H1 (cell line): ENCODE results near the gene ZNRF2. TPM values are rescaled to one million over a fixed set of nuclear protein-coding genes. Genes with fewer than 3 reads are reported as not detected.

Source experiments
- HDAC6 ChIP-seq: IDR thresholded peaks from one replicate; pipeline ENCODE4 v1.7.1; 2012; ENCODE audit warnings: low read depth, mild to moderate bottlenecking, inconsistent platforms, low read length, moderate library complexity
- JUND ChIP-seq: IDR thresholded peaks from 2 replicates; pipeline ENCODE4 v1.6.1; 2011; ENCODE audit warnings: mild to moderate bottlenecking, improper control_type of control experiment, low read length
- NANOG ChIP-seq: IDR thresholded peaks from 2 replicates; pipeline ENCODE4 v1.6.1; 2011; ENCODE audit warnings: low read length, low read depth, mild to moderate bottlenecking, inconsistent platforms; ENCODE audit not compliant: insufficient read depth, poor library complexity, severe bottlenecking
- polyA plus RNA-seq, 7 experiments: library from polyadenylated mRNA; depleted of rRNA in 3 of 7; stranded (reverse) in 5 of 7; unstranded in 2 of 7; fragments of >200 nt in 5 of 7; fragments of 200-250 nt in 2 of 7; gene quantifications; 1 replicate in 5 of 7; 2 replicates in 1 of 7; 4 replicates in 1 of 7; pipeline versions ENCODE4 v1.2.1 to v1.2.3, GENCODE V29; 2011 to 2013; ENCODE audit warnings: missing spikeins in 2 of 7, mixed read lengths in 2 of 7
- total RNA-seq: library from RNA; stranded (reverse); fragmentation: NEBNext Ultra II Directional; extraction: Animal tissue kit (Norgen Biotek cat#: 25700); gene quantifications from 2 replicates; pipeline ENCODE4 v1.2.1, GENCODE V29; 2021

ZNRF2 gene
- total and polyA plus RNA-seq, 2 of the 8 experiments (the other 6 are each of a cell fraction or from before 2014, with no cell fraction given) = 2.9 to 16.2 TPM

- TF ChIP-seq NANOG (no peak), HDAC6 (no peak), JUND (no peak)
Observed at GRCh38 chr7:30281263-30281662, 3.1 kb upstream of the ZNRF2 start (continued).
